ENCODE data around the gene TBX2. TPM values are rescaled to one million over a fixed set of nuclear protein-coding genes. Genes with fewer than 3 reads are reported as not detected.

Gene TBX2
- total and polyA plus RNA-seq, 9 of the 15 experiments (the other 6 are each of a cell fraction or from before 2014, with no cell fraction given) = 0.18 TPM; not detected in 8

DNA sequence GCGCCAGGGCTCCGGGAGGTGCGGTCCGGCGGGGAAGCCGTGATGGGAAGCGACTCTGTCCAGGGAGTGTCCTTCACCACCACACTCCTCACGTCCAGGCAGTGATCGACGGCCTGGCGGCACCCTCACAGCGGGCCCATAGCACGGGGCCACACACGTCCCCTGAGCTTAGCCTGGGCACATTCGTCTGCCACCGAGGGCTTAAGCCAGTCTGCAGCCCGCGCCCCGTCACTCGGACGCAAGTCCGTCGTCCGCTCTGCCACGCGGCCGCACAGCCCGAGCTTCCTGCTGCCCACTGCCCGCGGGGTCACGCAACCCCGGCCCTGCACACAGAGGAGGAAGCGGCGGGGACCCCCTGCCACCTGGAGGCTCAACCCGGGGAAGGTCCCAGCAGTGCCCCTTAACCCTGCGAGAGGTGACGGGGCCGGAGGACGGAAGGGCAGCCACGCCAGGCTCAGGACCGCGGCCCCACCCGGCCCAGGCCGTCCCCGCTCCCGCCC, 3.0 kb upstream of the TBX2 start:
- BruUV-seq (replicated peaks) = no TSS peak
- H3K27me3 ChIP-seq (ENCODE audit: control insufficient read depth in 2 of 2, insufficient read depth in 2 of 2, low read length in 2 of 2) = peaks cover 5 to 15% of the 10 kb centered on the region in 2 experiments; a peak in 3 of 5 replicates
- peaks cover under 1% of the 10 kb centered on the region; the same call in 1 of the 2 replicates for H4K20me1 ChIP-seq (replicated peaks; ENCODE audit: control insufficient read depth, insufficient read depth, low read length)
- POLR2A ChIA-PET = interaction anchor here (0.7 kb wide), 1 partner anchor 439 kb away, joined by 4 read pairs; no protein-coding TSS in a partner anchor
- no peak for DNase-seq (ENCODE audit: extremely low read depth in 1 of 4, low spot score in 3 of 4)
- intact Hi-C loops (cut with micrococcal nuclease) = no loop called here
- H3K9me3 ChIP-seq (replicated peaks; ENCODE audit: control insufficient read depth, insufficient read depth, low read depth, low read length) = no peaks in the 10 kb centered on the region
- no peaks in the 10 kb centered on the region for H3K9me1 ChIP-seq (ENCODE audit: control insufficient read depth, insufficient read depth, low read length)
- 72% methylated on average over 26 of the region's 46 CpGs for WGBS (ENCODE audit: insufficient coverage, low coverage, missing lambda C conversion rate)
- no peak overlapping the region for H3K27ac ChIP-seq (ENCODE audit: extremely low read depth, low read depth, low read length)
- H3K4me3 ChIP-seq = no peak overlapping the region
- no peak overlapping the region for H2AFZ ChIP-seq (ENCODE audit: low read depth, low read length)
- CTCF ChIA-PET (ENCODE audit: low intra/inter-chr PET ratio) = no interaction called here
- H3K79me2 ChIP-seq (ENCODE audit: control insufficient read depth, insufficient read depth, low read length) = no peaks in the 10 kb centered on the region
- FAIRE-seq = no peak
- TF ChIP-seq, protein P1, sequence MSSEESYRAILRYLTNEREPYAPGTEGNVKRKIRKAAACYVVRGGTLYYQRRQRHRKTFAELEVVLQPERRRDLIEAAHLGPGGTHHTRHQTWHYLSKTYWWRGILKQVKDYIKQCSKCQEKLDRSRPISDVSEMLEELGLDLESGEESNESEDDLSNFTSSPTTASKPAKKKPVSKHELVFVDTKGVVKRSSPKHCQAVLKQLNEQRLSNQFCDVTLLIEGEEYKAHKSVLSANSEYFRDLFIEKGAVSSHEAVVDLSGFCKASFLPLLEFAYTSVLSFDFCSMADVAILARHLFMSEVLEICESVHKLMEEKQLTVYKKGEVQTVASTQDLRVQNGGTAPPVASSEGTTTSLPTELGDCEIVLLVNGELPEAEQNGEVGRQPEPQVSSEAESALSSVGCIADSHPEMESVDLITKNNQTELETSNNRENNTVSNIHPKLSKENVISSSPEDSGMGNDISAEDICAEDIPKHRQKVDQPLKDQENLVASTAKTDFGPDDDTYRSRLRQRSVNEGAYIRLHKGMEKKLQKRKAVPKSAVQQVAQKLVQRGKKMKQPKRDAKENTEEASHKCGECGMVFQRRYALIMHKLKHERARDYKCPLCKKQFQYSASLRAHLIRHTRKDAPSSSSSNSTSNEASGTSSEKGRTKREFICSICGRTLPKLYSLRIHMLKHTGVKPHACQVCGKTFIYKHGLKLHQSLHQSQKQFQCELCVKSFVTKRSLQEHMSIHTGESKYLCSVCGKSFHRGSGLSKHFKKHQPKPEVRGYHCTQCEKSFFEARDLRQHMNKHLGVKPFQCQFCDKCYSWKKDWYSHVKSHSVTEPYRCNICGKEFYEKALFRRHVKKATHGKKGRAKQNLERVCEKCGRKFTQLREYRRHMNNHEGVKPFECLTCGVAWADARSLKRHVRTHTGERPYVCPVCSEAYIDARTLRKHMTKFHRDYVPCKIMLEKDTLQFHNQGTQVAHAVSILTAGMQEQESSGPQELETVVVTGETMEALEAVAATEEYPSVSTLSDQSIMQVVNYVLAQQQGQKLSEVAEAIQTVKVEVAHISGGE (CRISPR knock-in tag; IDR thresholded peaks at IDR 0.05) = peak in 1 of 3 experiments; percentile 95; a peak in 2 of 6 replicates
- TF ChIP-seq ZNF143 (CRISPR knock-in tag; IDR thresholded peaks at IDR 0.05) = no peak
- in situ Hi-C loops (cut with MboI) = no loop called here
- no peak overlapping the region for H3K4me2 ChIP-seq (ENCODE audit: insufficient read depth, low read length)
- no peak overlapping the region for H3K9ac ChIP-seq (ENCODE audit: insufficient read depth in 1 of 2, low read depth in 2 of 2, low read length in 2 of 2)
- ATAC-seq = no peak
- no peaks in the 10 kb centered on the region for H3K36me3 ChIP-seq (ENCODE audit: control insufficient read depth, insufficient read depth, low read length)
- no peaks in the 10 kb centered on the region; a peak in 1 of 5 replicates for H3K4me1 ChIP-seq (replicated peaks in 1 of 2; ENCODE audit: control insufficient read depth in 2 of 2, insufficient read depth in 2 of 2, low read length in 2 of 2)
